IMR-90 (cell line): ENCODE data around the gene AMZ1. TPM values are rescaled to one million over a fixed set of nuclear protein-coding genes. Genes with fewer than 3 reads are reported as not detected.

Experiments
- ATAC-seq: fragments of 200-7000 bp; cut with Tn5 transposase; 2 replicates; pipeline ENCODE4 v1.9.1; 2020; ENCODE audit warnings: low read depth, mild to moderate bottlenecking, moderate library complexity
- BruUV-seq: library from RNA; stranded (reverse); fragments of 400-500 nt; replicated peaks from 2 replicates; lab custom pipeline; 2021; lab: Mats Ljungman, UMichigan
- CTCF ChIA-PET: fragments of 300-600 bp; formaldehyde crosslinking; extraction: SDS; loops from one replicate; lab custom pipeline; 2021; ENCODE audit warnings: antibody characterized with exemption; lab: Yijun Ruan, JAX
- POLR2A ChIA-PET: fragments of 300-600 bp; sonication (Branson Sonifier 250); formaldehyde crosslinking; loops from one replicate; lab custom pipeline; 2022; ENCODE audit warnings: antibody characterized with exemption; ENCODE audit not compliant: unreplicated experiment; lab: Charles Lee
- DNase-seq: peaks from one replicate; pipeline ENCODE4 v3.0.0; 2013
- H2AFZ ChIP-seq: replicated peaks from 2 replicates; pipeline ENCODE3; 2013; ENCODE audit warnings: low read length, mild to moderate bottlenecking; ENCODE audit not compliant: poor library complexity
- H2AK5ac ChIP-seq: 2 replicates; pipeline ENCODE4 v1.6.1; 2013; ENCODE audit warnings: low read depth, low read length, inconsistent platforms
- H2AK9ac ChIP-seq: replicated peaks from 2 replicates; pipeline ENCODE3; 2013; ENCODE audit warnings: mild to moderate bottlenecking, low read depth, low read length, moderate library complexity; ENCODE audit not compliant: poor library complexity
- H2BK120ac ChIP-seq: 2 replicates; pipeline ENCODE4 v1.6.1; 2013; ENCODE audit warnings: low read depth, low read length, inconsistent platforms
- H2BK15ac ChIP-seq: 3 replicates; pipeline ENCODE4 v1.6.1; 2013; ENCODE audit warnings: low read depth, low read length, inconsistent platforms
- H2BK20ac ChIP-seq: 2 replicates; pipeline ENCODE4 v1.6.1; 2013; ENCODE audit warnings: low read depth, mild to moderate bottlenecking, inconsistent platforms, low read length, moderate library complexity
- H2BK5ac ChIP-seq: 2 replicates; pipeline ENCODE4 v1.6.1; 2013; ENCODE audit warnings: mild to moderate bottlenecking, low read depth, low read length, inconsistent platforms; ENCODE audit not compliant: poor library complexity, severe bottlenecking
- H3K14ac ChIP-seq: replicated peaks from 2 replicates; pipeline ENCODE4 v1.6.1; 2013; ENCODE audit warnings: low read depth, low read length, inconsistent platforms
- H3K18ac ChIP-seq: 2 replicates; pipeline ENCODE4 v1.6.1; 2013; ENCODE audit warnings: low read depth, low read length, control low read depth
- H3K23ac ChIP-seq: 2 replicates; pipeline ENCODE4 v1.6.1; 2013; ENCODE audit warnings: low read depth, low read length, inconsistent platforms
- H3K27ac ChIP-seq: 2 replicates; pipeline ENCODE4 v1.5.1; 2013; ENCODE audit warnings: mild to moderate bottlenecking, control low read depth, low read length; ENCODE audit not compliant: insufficient read depth
- H3K27me3 ChIP-seq: 2 replicates; pipeline ENCODE4 v1.6.1; 2013; ENCODE audit warnings: low read length; ENCODE audit not compliant: control insufficient read depth, insufficient read depth
- H3K36me3 ChIP-seq: 2 replicates; pipeline ENCODE4 v1.6.1; 2013; ENCODE audit warnings: low read length, mixed read lengths; ENCODE audit not compliant: control insufficient read depth, insufficient read depth
- H3K4ac ChIP-seq: 2 replicates; pipeline ENCODE4 v1.6.1; 2013; ENCODE audit warnings: low read depth, low read length, inconsistent platforms
- H3K4me1 ChIP-seq: 2 replicates; pipeline ENCODE4 v1.6.1; 2013; ENCODE audit warnings: low read length, mixed read lengths; ENCODE audit not compliant: control insufficient read depth, insufficient read depth
- H3K4me2 ChIP-seq: 2 replicates; pipeline ENCODE4 v1.6.1; 2013; ENCODE audit warnings: low read depth, mild to moderate bottlenecking, control low read depth, low read length, moderate library complexity
- H3K4me3 ChIP-seq: 2 replicates; pipeline ENCODE4 v1.5.1; 2013; ENCODE audit warnings: low read depth, mild to moderate bottlenecking, control low read depth, low read length, moderate library complexity; ENCODE audit not compliant: insufficient read depth
- H3K56ac ChIP-seq: 2 replicates; pipeline ENCODE4 v1.6.1; 2013; ENCODE audit warnings: low read length, inconsistent platforms; ENCODE audit not compliant: insufficient read depth; ENCODE audit errors: extremely low read depth
- H3K79me1 ChIP-seq, 2 experiments: 2 replicates each; pipeline ENCODE4 v1.6.1; 2013; ENCODE audit warnings: low read length in 2 of 2, inconsistent platforms in 1 of 2, low read depth in 1 of 2
- H3K9ac ChIP-seq: 2 replicates; pipeline ENCODE4 v1.6.1; 2013; ENCODE audit warnings: low read depth, low read length, control low read depth
- H3K9me1 ChIP-seq: 2 replicates; pipeline ENCODE4 v1.6.1; 2013; ENCODE audit warnings: low read length, inconsistent platforms; ENCODE audit not compliant: insufficient read depth
- H3K9me3 ChIP-seq: 2 replicates; pipeline ENCODE4 v1.6.1; 2013; ENCODE audit warnings: low read length; ENCODE audit not compliant: control insufficient read depth, insufficient read depth
- H4K20me1 ChIP-seq: 2 replicates; pipeline ENCODE4 v1.6.1; 2013; ENCODE audit warnings: low read length, inconsistent platforms; ENCODE audit not compliant: insufficient read depth
- H4K5ac ChIP-seq: 2 replicates; pipeline ENCODE4 v1.6.1; 2013; ENCODE audit warnings: mild to moderate bottlenecking, low read depth, low read length, control low read depth
- H4K8ac ChIP-seq, 2 experiments: 2 replicates each; pipeline ENCODE4 v1.6.1; 2013; ENCODE audit warnings: low read depth in 2 of 2, low read length in 2 of 2, control low read depth in 1 of 2, inconsistent platforms in 1 of 2
- H4K91ac ChIP-seq: 2 replicates; pipeline ENCODE4 v1.6.1; 2013; ENCODE audit warnings: low read depth, low read length, inconsistent platforms; ENCODE audit not compliant: insufficient read depth
- MAFK ChIP-seq: IDR thresholded peaks from 2 replicates; pipeline ENCODE4 v1.6.1; 2012; ENCODE audit warnings: low read depth, low read length, improper control_type of control experiment
- NFE2L2 ChIP-seq: fragments of 150-350 bp; IDR thresholded peaks from 2 replicates; pipeline ENCODE4 v1.6.1; 2016; ENCODE audit warnings: low read depth, mild to moderate bottlenecking, low read length
- RAD21 ChIP-seq: IDR thresholded peaks from 2 replicates; pipeline ENCODE4 v1.6.1; 2012; ENCODE audit warnings: low read length, improper control_type of control experiment
- SMC3 ChIP-seq: fragments of 150-350 bp; IDR thresholded peaks from 2 replicates; pipeline ENCODE4 v1.6.1; 2016; ENCODE audit warnings: low read depth, mild to moderate bottlenecking, antibody characterized with exemption, low read length, moderate library complexity
- WGBS, 2 experiments: methylation state at CpG; one replicate each; pipeline versions ENCODE4 v1.1.5 to v1.1.7; 2013; ENCODE audit warnings: missing lambda C conversion rate in 2 of 2; ENCODE audit not compliant: insufficient read length in 1 of 2; ENCODE audit errors: extremely low coverage in 2 of 2; 5-methylcytosine and 5-hydroxymethylcytosine counted together
- dilution Hi-C: fragments of 300-500 bp; cut with HindIII; formaldehyde crosslinking; loops from one replicate; pipeline ENCODE4 v1.14.3; 2018; ENCODE audit warnings: low sequenced_read_pairs; ENCODE audit not compliant: unreplicated experiment
- in situ Hi-C: fragments of 300-500 bp; cut with MboI; formaldehyde crosslinking; loops from 3 replicates; pipeline ENCODE4 v1.14.3; 2019; ENCODE audit warnings: low sequenced_read_pairs, inconsistent platforms, mixed read lengths
- intact Hi-C: fragments of 100-400 bp; cut with micrococcal nuclease; formaldehyde crosslinking; loops from 2 replicates; pipeline ENCODE4 v1.10.0; 2022
- polyA plus RNA-seq, 3 experiments: library from polyadenylated mRNA; depleted of rRNA; stranded (reverse); fragments of >200 nt; gene quantifications; 2 replicates each; pipeline ENCODE4 v1.2.3, GENCODE V29; 2012; ENCODE audit warnings: low replicate concordance in 1 of 3
- total RNA-seq: library from RNA; depleted of rRNA; stranded (reverse); fragments of >200 nt; gene quantifications from 2 replicates; pipeline ENCODE4 v1.2.3, GENCODE V29; 2012
- TF ChIP-seq, protein P1 (sequence below): conservative IDR thresholded peaks from 2 replicates; pipeline ENCODE4 v1.5.1; 2012; ENCODE audit warnings: mild to moderate bottlenecking, low read depth, low read length, improper control_type of control experiment

AMZ1 gene
- total and polyA plus RNA-seq, 2 of the 4 experiments (the other 2 are of a cell fraction), result 0.54 to 1.6 TPM

DNA sequence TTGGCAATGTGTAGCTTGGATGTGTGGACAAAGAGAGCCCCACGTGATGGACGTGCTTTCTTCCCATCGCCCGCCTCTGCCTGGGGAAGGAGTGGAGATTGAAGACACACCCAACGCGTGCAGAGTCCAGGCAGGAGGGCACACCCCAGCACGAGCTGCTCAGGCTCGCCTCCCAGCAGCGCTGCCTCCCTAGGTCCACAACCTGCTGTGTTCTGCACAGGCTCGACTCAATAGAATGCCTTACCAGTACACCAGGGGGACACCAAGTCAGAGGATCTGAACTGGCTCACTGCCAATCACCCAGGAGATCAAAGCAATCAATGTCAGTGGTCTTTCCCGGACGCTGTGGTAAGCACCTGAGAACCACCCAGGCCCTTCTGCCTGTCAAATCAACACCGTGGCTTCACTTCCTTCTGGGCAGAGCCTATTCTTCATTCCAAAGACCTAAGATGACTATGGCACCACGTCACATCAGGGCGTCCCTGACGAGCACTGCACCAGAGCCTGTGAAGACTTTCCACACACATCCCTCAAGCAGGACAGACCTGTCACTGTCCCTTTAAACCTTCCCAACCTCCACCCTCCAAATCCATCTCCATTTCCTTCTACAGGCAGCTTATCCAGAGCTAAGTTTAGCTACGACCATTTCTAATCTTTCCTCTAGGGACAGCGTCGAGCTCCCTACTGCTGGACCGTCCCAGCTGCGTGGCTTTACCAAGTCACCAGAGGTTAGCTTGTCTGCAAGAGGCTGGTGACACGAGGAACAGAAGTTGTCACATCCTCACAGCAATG lies 72.3 kb downstream of the AMZ1 start:
- H2BK15ac ChIP-seq, result peak overlapping the region; percentile 84; the same call in 2 of the 3 replicates
- peak overlapping the region; percentile 81 for H4K91ac ChIP-seq
- H2BK120ac ChIP-seq, result peak overlapping the region; percentile 61
- peak overlapping the region; percentile 96 for H3K4ac ChIP-seq
- peaks cover 33% of the 10 kb centered on the region for H3K9me1 ChIP-seq
- no peak overlapping the region for H3K4me3 ChIP-seq
- dilution Hi-C loops, result no loop called here
- peak overlapping the region; percentile 13; the same call in 1 of the 2 replicates for H3K27ac ChIP-seq
- H2AK5ac ChIP-seq, result peak overlapping the region; percentile 98
- ATAC-seq, result no peak
- no peaks in the 10 kb centered on the region for H3K27me3 ChIP-seq
- no TSS peak for BruUV-seq
- DNase-seq, result peak; percentile 54
- peak overlapping the region; percentile 38 to 58 for H4K8ac ChIP-seq
- H3K56ac ChIP-seq, result no peak overlapping the region
- peaks cover 5% of the 10 kb centered on the region for H3K36me3 ChIP-seq
- peak overlapping the region; percentile 53 for H2BK5ac ChIP-seq
- peaks cover 11% of the 10 kb centered on the region for H4K20me1 ChIP-seq
- peaks cover 46 to 71% of the 10 kb centered on the region in 2 experiments for H3K79me1 ChIP-seq
- ChIA-PET POLR2A (no interaction called here), CTCF (interaction anchor here (0.6 to 1.4 kb wide), 10 partner anchors 9 to 474 kb away, joined by 3 to 5 read pairs (median 3); no protein-coding TSS in a partner anchor)
- H2AK9ac ChIP-seq, result peak overlapping the region; percentile 0
- no peak overlapping the region for H3K4me2 ChIP-seq
- intact Hi-C loops, result loop anchor here (5.0 kb wide), 2 partner anchors 37 to 82 kb away; partner anchors contain the start of gene GNA12
- H3K18ac ChIP-seq, result peak overlapping the region; percentile 18; the same call in 1 of the 2 replicates
- TF ChIP-seq, protein P1, sequence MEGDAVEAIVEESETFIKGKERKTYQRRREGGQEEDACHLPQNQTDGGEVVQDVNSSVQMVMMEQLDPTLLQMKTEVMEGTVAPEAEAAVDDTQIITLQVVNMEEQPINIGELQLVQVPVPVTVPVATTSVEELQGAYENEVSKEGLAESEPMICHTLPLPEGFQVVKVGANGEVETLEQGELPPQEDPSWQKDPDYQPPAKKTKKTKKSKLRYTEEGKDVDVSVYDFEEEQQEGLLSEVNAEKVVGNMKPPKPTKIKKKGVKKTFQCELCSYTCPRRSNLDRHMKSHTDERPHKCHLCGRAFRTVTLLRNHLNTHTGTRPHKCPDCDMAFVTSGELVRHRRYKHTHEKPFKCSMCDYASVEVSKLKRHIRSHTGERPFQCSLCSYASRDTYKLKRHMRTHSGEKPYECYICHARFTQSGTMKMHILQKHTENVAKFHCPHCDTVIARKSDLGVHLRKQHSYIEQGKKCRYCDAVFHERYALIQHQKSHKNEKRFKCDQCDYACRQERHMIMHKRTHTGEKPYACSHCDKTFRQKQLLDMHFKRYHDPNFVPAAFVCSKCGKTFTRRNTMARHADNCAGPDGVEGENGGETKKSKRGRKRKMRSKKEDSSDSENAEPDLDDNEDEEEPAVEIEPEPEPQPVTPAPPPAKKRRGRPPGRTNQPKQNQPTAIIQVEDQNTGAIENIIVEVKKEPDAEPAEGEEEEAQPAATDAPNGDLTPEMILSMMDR, result peak; percentile 48
- TF ChIP-seq RAD21 (peak; percentile 47), MAFK (no peak), SMC3 (0 out of 2 replicates have a peak, but pooled peaks have one; percentile 4), NFE2L2 (no peak)
- no peak overlapping the region for H3K9ac ChIP-seq
- in situ Hi-C loops, result no loop called here
- peak overlapping the region; percentile 33 for H3K23ac ChIP-seq
- H2AFZ ChIP-seq, result no peak overlapping the region
- peak overlapping the region; percentile 90 for H4K5ac ChIP-seq
- peak overlapping the region; percentile 67 for H3K14ac ChIP-seq
- WGBS, 2 experiments, result 64% methylated on average over 4 of the region's 22 CpGs; no CpG with 5 or more reads in 1 of the 2 experiments
- H2BK20ac ChIP-seq, result peak overlapping the region; percentile 42
- no peaks in the 10 kb centered on the region for H3K9me3 ChIP-seq
- H3K4me1 ChIP-seq, result peaks cover 47% of the 10 kb centered on the region
